Activated T-helper 1 cell treated with Interleukin-2 at 50 U/mL for 16 hours (primary cell): ENCODE data around the gene ACTN2.

Experiments
- DNase-seq: peaks from one replicate; pipeline ENCODE4 v3.0.0-alpha.2; 2020; ENCODE audit warnings: low read depth

ACTN2 gene

DNA sequence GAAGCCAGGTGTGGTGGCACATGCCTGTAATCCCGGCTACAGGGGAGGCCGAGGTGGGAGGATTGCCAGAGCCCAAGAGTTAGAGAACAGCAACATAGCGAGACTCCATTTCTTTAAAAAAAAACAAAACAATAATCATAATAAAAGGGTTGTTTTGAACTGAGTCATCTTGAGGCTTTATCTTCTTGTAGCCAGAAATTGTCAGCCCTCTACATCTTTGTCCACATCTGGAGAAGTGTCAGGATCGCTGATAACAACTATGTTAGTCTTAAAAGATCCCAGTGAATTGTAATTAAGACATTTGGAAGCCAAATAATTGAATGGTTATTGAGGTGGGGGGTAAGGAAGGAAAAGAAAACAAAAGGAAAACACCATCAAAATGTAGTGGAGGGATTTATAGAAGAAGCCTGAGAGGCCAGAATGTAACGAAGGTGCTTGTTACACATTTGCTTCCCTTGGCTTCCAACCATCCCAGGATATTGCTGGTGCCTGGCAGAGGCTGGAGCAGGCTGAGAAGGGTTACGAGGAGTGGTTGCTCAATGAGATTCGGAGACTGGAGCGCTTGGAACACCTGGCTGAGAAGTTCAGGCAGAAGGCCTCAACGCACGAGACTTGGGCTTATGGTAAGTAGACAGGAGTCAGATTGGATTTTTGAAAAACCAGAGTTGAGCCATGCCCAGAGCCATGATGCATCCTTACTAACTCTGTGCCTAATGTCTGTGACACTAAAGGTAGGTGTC is 56.3 kb downstream of the ACTN2 start:
- no peak for DNase-seq

DNA sequence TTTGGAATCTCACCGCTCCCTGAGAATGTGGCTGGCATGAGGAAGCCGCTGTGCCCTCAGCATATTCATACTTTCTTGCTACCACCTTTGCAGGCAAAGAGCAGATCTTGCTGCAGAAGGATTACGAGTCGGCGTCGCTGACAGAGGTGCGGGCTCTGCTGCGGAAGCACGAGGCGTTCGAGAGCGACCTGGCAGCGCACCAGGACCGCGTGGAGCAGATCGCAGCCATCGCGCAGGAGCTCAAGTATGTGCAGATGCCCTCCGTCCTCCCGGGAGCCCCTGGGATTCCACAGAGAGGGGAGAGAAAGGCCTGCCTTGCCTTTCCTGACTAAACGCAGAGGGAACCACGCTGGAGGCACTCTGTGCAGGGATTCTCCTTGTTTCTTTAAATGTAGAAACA is 58.2 kb downstream of the ACTN2 start:
- no peak for DNase-seq

DNA sequence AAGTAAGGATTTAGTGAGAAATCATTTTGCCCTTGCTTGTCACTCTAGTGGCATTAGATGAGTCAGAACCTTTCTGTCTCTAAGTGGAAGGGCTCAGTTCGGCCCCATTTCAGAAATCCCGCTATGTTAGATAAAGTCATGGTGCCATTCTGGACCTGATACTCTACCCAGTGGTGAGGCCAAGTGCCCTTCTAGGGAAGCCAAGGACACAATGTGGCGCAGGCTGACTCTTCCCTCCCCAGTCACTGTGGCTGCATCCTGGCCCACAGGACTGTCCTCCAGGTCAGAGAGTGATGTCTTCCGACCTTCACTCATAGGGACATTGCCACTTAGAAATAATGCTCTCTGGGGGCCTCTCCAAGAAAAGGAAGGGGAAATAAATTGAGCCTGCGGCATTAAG is 60.5 kb downstream of the ACTN2 start:
- no peak for DNase-seq

DNA sequence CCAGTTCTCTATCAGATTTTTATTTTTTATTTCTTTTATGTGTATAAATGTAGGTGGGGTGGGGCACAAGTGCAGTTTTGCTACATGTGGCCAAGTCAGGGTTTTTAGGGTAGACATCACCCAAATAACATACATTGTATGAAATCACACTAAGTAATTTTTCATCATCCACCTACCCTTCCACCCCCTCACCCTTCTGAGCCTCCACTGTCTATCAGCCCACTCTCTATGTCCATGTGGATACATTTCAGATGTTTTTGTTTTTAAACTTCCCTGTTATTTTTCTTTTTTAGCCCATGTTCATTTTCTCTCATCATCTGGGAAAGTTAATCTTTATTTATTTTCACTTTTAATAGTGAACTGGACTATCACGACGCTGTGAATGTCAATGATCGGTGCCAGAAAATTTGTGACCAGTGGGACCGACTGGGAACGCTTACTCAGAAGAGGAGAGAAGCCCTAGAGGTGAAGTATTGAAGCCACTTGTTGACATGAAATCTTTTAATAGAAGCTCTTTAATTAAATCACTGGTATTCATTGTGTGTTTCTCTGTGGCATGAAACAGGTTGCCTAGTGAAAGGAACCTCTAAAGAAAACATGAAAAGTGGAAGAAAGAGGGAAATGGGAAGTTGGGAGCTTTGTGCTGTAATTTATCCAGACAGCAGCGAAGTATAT is 61.1 kb downstream of the ACTN2 start:
- no peak for DNase-seq

DNA sequence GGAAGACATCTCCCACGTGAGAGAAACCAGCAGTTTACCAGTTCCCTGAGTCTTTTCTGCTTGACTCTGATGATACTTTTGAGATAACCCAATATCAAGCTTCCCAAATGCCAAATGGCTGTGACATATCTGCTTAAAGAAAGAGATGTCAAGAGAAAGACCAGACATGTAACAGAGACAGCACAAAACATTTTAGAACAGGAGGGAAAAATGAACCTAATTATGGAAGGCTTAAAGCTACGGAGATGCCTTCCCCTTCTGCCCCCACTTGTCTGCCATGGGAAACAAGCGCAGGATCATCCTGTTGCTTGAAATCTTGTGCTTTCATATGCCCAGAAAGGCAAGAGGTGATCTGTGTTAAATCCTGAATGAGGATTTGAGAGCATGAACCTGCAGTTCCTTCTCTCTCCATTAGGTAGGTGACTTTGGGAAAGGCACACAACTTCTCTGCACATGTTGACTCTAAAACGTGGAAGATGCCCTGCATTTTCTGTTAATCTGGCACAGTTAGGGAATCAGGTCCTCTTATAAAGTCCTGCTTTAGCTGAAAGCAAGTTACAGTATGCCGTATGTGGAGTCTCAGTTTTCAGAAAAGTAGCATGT is 62.1 kb downstream of the ACTN2 start:
- DNase-seq = no peak

DNA sequence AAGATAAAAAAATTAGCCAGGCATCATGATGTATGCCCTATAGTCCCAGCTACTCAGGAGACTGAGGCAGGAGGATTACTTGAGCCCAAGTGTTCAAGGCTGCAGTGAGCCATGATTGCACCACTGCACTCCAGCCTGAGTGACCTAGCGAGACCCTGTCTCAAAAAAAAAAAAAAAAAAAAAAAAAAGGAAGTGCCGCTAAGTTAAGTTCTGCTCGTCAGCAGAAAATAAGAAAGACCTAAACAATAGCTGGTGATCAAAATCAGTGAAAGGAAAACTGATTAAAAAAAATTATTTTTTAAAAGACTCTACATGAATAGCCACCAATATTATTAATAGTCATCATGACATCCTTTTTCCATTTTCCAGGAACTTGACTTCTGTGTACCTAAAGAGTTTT is 64.6 kb downstream of the ACTN2 start:
- DNase-seq = no peak

DNA sequence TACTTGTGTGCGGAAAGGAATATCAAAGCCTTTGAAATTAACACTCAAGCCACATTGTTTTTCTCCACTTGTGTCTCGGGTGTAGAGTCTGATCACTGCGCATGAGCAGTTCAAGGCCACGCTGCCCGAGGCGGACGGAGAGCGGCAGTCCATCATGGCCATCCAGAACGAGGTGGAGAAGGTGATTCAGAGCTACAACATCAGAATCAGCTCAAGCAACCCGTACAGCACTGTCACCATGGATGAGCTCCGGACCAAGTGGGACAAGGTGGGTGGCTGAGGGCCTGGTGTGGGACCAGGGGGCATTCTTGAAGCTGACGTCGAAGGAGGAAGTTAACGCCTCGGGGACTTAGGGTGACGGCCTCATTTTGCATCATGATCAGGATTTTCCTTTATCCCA is 65.1 kb downstream of the ACTN2 start:
- no peak for DNase-seq

DNA sequence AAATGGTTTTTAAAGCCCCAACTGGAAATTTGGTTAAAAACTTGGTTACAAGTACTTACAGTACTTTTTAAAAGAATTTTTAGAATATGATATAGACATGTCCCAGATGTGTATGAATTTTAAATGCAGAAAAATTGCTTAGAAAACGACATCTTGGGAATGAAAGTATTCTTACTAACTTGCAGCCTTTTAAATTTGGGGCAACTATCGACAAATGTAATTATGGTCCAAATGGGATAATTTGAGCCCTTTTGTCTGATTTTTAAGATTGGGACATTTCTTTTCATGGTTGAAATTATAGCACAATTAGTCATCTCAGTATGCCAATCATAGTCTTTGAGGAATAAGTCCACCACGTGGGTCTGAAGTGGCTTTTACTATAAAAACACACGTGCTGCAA is 65.6 kb downstream of the ACTN2 start:
- no peak for DNase-seq

DNA sequence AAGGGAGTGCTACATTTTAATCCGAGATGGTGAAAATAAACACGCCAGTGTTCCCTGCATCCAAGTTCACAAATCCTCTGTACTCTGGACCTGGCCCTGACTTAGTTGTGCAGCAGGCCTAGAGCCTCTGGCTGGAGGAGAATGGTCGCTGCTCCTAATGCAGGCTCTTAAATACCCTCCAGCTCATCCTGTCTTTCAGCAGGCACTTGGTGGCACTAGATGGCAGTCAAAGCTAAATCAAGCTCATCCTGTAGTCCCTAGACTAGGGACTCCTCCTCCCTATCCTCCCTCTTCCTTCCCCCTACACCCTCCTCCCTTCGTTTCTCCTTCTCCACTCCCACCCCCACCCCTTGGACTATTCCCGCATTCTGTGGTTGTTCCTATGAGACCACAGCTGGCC is 67.2 kb downstream of the ACTN2 start:
- DNase-seq = no peak

DNA sequence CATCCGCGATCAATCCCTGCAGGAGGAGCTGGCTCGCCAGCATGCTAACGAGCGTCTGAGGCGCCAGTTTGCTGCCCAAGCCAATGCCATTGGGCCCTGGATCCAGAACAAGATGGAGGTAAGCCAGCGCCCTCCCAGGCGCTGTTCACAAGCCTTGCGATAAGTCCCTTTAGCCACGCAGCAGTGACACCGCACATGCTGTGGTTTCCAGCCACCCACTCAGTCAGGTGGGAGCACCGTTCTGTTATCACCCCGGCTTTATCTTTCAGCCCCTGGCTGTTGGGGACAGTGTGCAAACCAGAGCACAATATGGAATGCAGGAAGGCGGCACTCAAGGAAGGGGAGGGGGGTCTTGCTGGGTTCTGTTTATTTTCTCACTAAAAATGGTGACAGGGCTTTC is 67.7 kb downstream of the ACTN2 start:
- DNase-seq = no peak

DNA sequence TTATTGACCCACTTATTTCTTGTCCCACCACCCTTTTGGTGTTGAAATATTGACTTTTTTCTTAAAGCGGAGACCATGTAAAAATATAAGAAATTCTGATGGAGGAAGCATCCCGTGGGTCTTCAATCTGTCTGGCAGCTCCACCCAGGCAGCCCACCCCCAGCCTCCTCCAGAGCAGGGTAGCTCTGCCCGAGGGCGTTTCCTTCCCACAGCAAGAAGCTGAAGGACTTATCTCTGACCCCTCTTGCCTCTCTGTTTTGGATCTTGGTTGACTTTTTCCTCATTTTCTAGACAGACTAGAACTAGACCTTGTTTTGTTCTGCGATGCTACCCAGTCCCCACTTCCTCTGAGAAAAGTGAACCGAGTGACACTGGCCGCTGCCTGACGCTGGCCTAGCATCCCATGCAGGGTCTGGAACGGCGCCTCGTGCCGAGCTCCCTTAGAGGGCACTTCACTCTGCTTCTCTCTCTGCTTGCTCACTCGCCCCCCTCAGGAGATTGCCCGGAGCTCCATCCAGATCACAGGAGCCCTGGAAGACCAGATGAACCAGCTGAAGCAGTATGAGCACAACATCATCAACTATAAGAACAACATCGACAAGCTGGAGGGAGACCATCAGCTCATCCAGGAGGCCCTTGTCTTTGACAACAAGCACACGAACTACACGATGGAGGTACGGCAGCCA is 68.4 kb downstream of the ACTN2 start:
- DNase-seq = no peak

DNA sequence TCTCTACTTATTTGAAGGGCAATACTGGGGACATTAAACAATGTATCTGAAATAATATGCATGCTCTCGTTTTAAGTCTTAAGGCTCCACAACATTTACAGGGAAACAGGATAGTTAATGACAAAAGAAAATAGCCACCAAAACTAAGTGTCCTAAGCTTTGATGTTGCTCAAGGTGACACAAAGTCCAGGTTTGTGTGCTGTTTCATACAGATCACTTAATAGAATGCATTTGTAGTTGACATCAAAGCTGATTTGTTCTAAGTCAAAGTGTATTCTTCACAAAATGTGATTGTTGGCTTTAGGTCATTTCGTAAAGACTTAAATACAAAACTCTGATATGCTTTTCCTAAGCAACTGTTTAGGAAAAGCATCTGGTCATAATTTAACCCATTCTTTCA is 71.3 kb downstream of the ACTN2 start:
- no peak for DNase-seq

DNA sequence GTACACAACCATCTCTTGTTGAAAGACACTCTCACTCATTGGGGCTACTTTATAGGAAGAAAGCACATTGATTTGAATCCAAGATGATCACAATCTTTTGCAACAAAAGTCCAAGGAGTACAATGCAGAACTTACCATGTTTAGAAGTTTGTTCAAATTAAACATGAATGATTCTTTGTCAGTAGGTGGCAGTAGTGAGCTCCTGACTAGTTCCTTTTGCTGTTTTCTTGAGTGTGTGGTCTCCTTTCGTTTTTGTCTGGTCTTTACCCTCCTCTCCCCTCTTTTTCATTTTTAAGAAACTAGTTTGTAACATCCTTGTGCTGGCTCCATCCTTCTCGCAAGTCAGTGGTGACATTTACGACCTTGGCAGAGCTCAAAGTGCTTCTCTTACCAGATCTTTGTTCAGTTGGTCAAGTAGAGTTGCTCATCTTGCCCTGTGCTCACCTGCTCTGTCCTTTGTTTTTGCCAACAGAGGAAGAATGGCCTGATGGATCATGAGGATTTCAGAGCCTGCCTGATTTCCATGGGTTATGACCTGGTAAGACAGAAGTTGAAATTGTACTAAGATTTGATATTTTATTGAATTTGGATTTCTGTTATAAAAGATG is 73.1 kb downstream of the ACTN2 start:
- no peak for DNase-seq

DNA sequence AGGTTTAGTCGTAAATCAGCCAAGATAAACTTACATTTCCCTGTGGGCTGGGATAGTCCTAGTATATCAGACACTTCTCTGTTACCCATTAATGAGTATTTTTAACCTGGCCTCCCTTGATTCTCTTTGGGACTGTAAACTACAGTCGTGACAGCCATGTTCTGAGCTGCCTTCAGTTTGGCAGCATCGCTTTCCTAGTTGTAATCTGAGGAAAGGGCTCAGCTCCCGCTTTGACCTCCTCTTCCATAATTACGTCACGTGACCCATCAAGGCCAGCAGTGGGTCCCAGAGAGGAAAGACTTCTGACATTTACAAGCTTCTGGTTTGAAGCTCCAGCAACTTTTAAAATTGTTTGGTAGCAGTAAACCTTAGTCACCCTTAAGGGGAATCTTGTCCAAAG is 74.2 kb downstream of the ACTN2 start:
- no peak for DNase-seq

DNA sequence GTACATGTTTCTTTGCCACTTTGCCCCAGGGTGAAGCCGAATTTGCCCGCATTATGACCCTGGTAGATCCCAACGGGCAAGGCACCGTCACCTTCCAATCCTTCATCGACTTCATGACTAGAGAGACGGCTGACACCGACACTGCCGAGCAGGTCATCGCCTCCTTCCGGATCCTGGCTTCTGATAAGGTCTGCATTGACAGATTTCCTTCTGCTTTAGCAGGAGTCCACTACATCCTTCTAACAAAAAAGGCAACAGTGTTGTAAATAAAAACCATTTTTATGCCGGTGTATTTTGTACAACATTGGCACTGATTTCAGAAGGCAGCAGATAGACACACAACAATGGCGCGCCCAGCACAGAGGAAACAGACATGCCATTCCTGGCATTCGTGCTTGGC is 74.7 kb downstream of the ACTN2 start:
- no peak for DNase-seq

DNA sequence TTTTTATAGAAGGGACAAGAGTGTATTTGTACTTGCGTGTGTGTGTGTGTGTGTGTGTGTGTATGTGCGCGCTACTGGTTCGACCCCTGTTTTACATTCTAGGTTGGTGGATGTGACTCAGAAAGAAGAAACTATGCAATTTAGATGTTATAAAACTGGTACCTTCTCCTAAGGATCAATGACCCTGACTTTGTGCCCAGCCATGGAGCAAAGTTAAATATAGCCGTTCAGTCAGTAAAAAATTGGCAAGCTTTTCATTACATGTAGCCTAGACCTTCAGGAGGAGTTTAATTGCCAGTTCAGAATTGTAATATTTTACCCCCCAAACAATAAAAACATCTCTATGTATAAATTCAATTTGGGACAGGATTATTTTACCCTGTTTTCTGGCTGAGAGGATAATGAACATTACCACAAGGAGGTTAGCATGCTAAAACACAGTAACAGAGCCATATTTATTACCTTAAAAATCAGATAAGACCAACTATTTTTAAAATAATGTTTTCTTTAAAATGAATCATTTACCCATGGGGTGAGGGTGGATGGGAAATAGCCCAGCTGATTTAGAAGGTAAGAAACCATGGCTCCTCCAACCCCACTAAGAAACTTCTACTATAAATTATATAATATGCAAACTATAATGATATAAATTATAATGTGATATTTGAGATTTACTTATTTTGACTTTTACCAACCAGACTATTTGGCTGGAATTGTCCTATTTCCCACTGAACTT is 75.3 kb downstream of the ACTN2 start:
- no peak for DNase-seq

DNA sequence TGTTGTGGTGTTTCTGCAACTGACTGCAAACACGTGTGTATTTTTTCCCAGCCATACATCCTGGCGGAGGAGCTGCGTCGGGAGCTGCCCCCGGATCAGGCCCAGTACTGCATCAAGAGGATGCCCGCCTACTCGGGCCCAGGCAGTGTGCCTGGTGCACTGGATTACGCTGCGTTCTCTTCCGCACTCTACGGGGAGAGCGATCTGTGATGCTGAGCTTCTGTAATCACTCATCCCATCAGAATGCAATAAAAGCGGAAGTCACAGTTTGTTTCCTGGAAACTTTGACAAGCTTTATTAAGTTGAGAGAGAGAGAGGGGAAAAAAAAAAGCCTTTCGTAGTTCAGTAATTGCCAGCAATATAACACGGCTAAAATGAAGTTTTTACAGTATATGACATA is 76.1 kb downstream of the ACTN2 start:
- no peak for DNase-seq

DNA sequence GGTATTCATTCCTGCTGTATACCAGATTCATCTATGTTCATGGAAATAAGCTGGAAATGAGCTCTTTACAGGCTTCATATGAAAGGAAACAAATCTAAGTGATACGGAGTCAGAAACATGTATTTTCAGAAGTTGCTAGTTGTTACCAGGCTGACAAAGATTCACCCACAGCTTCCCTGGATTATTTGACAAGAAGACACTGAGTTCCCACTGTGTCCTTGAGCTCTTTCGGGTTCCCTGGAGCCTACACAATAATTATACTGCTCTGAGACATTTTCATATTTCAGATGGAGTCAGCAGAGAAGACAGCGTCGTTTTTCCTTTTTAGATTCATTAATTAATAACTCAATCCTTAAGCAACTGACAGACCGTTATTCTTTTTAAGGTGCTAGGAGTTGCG is 79.5 kb downstream of the ACTN2 start:
- no peak for DNase-seq

DNA sequence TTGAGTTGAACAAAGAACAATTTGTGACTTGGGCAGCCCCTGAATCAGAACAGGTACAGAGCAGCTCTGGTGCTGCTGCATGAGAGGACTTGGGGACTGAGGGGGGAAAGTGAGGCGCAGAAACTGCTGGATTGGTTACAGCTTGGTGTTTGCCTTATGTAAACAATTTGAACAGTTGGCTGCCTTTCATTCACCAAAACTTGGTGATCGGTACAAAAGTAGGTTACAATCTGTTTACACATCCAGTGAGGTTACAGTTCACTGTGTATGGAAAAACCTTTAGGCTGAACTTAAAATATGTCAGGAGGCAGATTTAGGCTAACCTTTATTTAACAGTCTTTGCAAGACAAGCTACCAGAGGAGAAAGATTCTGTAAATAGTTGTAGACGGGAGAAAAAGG is 80.2 kb downstream of the ACTN2 start:
- DNase-seq = no peak

DNA sequence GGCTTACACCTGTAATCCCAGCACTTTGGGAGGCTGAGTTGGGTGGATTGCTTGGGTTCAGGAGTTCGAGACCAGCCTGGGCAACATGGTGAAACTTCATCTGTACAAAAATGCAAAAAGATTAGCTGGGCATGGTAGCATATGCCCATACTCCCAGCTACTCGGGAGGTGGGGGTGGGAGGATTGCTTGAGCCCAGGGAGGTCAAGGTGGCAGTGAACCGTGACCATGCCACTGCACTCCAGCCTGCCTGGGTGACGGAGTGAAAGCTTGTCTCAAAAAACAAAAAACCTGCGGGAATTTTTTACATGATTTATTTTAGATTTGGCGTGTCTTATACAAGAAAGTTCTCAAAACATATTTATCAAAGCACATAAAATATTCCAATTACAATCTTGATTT is 81.0 kb downstream of the ACTN2 start:
- DNase-seq = no peak

DNA sequence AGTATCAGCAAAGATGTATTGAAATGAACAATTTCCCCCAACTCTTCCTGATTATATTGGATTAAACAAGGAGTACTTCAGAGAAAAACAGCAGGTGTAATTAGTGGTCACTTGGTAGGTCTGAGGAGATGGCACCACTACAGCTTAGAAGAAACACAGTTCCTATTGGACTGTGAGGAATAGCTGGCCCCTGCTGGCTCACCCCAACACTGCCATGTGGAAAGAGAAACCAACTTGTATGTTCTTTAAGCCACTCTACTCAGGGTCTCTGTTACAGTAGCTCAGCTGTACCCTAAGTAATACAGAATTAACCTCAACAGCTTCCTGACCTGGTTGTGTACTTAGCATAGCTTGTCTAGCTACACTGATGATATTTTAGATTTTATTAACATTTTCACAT is 82.3 kb downstream of the ACTN2 start:
- no peak for DNase-seq

DNA sequence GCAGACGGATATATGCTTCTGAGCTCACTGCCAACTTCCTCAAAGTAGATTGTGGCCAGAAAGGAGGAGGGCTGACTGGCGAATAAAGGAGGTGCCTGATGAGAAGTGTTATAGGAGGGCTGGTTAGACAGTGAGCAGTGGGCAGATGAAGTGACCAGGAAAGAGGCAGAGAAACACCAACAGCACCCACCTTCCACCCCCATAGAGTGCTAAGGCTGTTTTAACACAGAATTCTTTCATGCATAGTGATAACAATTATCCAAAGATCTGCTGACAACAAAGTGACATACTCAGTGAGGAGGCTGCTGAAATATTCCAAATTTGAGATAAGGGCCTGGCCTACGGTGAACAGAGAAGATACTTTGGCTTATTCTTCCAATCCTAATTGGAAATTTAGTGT is 87.6 kb downstream of the ACTN2 start:
- DNase-seq = no peak
